Upper lobe of right lung (tissue), 1 donor: ENCODE results near the gene EHD3. TPM values are rescaled to one million over a fixed set of nuclear protein-coding genes. Genes with fewer than 3 reads are reported as not detected.
"Not testable (repeated sequence)": the region's sequence is repeated elsewhere in the genome, so short reads cannot be mapped to it uniquely, and the experiment has no call there.

Experiments
- ATAC-seq: fragments of 200-7000 bp; cut with Tn5 transposase; one replicate; pipeline ENCODE4 v1.9.1; 2020; ENCODE audit warnings: mild to moderate bottlenecking, moderate library complexity
- DNase-seq: peaks from one replicate; pipeline ENCODE4 v3.0.0-alpha.2; 2020
- H3K27ac ChIP-seq: fragments of 200-600 bp; one replicate; pipeline ENCODE4 v1.8.0; 2022
- H3K27me3 ChIP-seq: fragments of 200-600 bp; one replicate; pipeline ENCODE4 v1.8.0; 2022; ENCODE audit warnings: mild to moderate bottlenecking
- H3K36me3 ChIP-seq: fragments of 200-600 bp; one replicate; pipeline ENCODE4 v1.8.0; 2022
- H3K4me1 ChIP-seq: fragments of 200-600 bp; one replicate; pipeline ENCODE4 v1.8.0; 2022
- H3K4me3 ChIP-seq: fragments of 200-600 bp; one replicate; pipeline ENCODE4 v1.8.0; 2022; ENCODE audit warnings: mild to moderate bottlenecking
- H3K9me3 ChIP-seq: fragments of 200-600 bp; one replicate; pipeline ENCODE4 v1.8.0; 2022
- CTCF ChIP-seq: fragments of 200-600 bp; IDR thresholded peaks from one replicate; pipeline ENCODE4 v1.8.0; 2022; ENCODE audit warnings: antibody characterized with exemption
- intact Hi-C: fragments of 100-400 bp; cut with DNase I; formaldehyde crosslinking; loops from one replicate; pipeline ENCODE4 v1.11.0; 2022
- total RNA-seq: library from RNA; stranded (reverse); fragmentation: NEBNext Ultra II Directional; extraction: Animal tissue kit (Norgen Biotek cat#: 25700); gene quantifications from one replicate; pipeline ENCODE4 v1.2.1, GENCODE V29; 2021
- donor health status: DM: no; HTN: yes; CAD: no; lungs with severe emphysema.

EHD3 gene
- total RNA-seq, 1 donor from 2014 or later = 13.0 TPM

GRCh38 chr2:31274401-31275075 lies 40.6 kb downstream of the EHD3 start:
- intact Hi-C loops = no loop called here
- DNase-seq (no peak), ATAC-seq (peak; percentile 48)
- Histone ChIP-seq H3K4me1 (peaks cover 7% of the 10 kb centered on the region), H3K36me3 (no peaks in the 10 kb centered on the region), H3K27me3 (no peaks in the 10 kb centered on the region), H3K27ac (no peak overlapping the region), H3K9me3 (no peaks in the 10 kb centered on the region), H3K4me3 (no peak overlapping the region)
- TF ChIP-seq CTCF = no peak

GRCh38 chr2:31275976-31276375 lies 42.0 kb downstream of the EHD3 start:
- Histone ChIP-seq H3K27ac (no peak overlapping the region), H3K4me3 (no peak overlapping the region), H3K9me3 (no peaks in the 10 kb centered on the region), H3K4me1 (peaks cover 7% of the 10 kb centered on the region), H3K27me3 (no peaks in the 10 kb centered on the region), H3K36me3 (no peaks in the 10 kb centered on the region)
- TF ChIP-seq CTCF = no peak
- ATAC-seq = no peak
- intact Hi-C loops = no loop called here
- DNase-seq = no peak

- H3K4me3 ChIP-seq = no peak overlapping the region
- ATAC-seq (no peak), DNase-seq (no peak)
- no peaks in the 10 kb centered on the region for H3K27me3 ChIP-seq
- H3K4me1 ChIP-seq = peaks cover 7% of the 10 kb centered on the region
- no peak for TF ChIP-seq CTCF
- no peaks in the 10 kb centered on the region for H3K9me3 ChIP-seq
- no peak overlapping the region for H3K27ac ChIP-seq
- intact Hi-C loops = no loop called here
- no peaks in the 10 kb centered on the region for H3K36me3 ChIP-seq
Measured at GRCh38 chr2:31277621-31278020, 43.7 kb downstream of the EHD3 start.

- Histone ChIP-seq H3K27ac (no peak overlapping the region), H3K36me3 (no peaks in the 10 kb centered on the region), H3K4me1 (no peaks in the 10 kb centered on the region), H3K27me3 (no peaks in the 10 kb centered on the region), H3K4me3 (no peak overlapping the region), H3K9me3 (no peaks in the 10 kb centered on the region)
- no peak for TF ChIP-seq CTCF
- DNase-seq (no peak), ATAC-seq (no peak)
- intact Hi-C loops = no loop called here
Measured at GRCh38 chr2:31282634-31283033, 48.7 kb downstream of the EHD3 start.

- H3K9me3 ChIP-seq, H3K27me3 ChIP-seq, H3K27ac ChIP-seq, ATAC-seq, DNase-seq, H3K4me3 ChIP-seq, H3K36me3 ChIP-seq, intact Hi-C loops, H3K4me1 ChIP-seq: not testable (repeated sequence)
Measured at GRCh38 chr2:31283193-31283919, 49.4 kb downstream of the EHD3 start.

GRCh38 chr2:31284107-31284506 lies 50.2 kb downstream of the EHD3 start:
- no peak for TF ChIP-seq CTCF
- H3K4me1 ChIP-seq = no peaks in the 10 kb centered on the region
- no peaks in the 10 kb centered on the region for H3K27me3 ChIP-seq
- H3K27ac ChIP-seq = no peak overlapping the region
- H3K36me3 ChIP-seq = no peaks in the 10 kb centered on the region
- no peak overlapping the region for H3K4me3 ChIP-seq
- no peak for DNase-seq
- no peak for ATAC-seq
- H3K9me3 ChIP-seq = no peaks in the 10 kb centered on the region
- intact Hi-C loops = no loop called here
